ENCODE results near the gene PIANP.
A peak's percentile ranks its signal among the peaks of the same experiment; 100 is the strongest.
"Not testable (repeated sequence)": the region's sequence is repeated elsewhere in the genome, so short reads cannot be mapped to it uniquely, and the experiment has no call there.

The PIANP gene, protein sequence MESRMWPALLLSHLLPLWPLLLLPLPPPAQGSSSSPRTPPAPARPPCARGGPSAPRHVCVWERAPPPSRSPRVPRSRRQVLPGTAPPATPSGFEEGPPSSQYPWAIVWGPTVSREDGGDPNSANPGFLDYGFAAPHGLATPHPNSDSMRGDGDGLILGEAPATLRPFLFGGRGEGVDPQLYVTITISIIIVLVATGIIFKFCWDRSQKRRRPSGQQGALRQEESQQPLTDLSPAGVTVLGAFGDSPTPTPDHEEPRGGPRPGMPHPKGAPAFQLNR

DNA sequence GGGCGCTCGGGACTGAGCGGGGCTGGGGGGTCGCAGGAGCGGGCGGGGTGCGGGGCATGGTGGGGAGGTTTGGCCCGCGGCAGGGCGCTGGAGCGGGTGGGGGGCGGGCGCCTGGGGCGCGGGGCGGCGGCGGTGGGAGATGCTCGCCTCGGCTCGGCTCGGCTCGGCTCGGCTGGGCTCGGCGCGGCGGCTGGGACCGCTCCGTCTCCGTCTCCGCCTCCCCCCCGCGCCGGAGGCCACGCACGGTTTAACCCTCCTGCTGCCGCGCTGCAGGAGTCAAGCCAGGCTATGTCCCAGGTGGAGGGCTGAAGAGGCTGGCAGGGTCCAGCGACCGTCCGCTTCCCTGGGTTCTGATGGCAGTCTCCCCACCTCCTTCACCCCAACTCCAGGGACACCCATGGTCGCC, at the start of gene PIANP:
Gene PIANP (minus strand): TSS at position 170 of the 406 bp plus-strand sequence. CDS start 2,754 bp downstream, outside the sequence.
- H3K27me3 Mint-ChIP-seq: peaks cover 88% of the 10 kb centered on the region
- peak within 1 kb of the TSS; percentile 35 for H3K4me3 Mint-ChIP-seq
- no peaks in the 10 kb centered on the region for H3K36me3 Mint-ChIP-seq (ENCODE audit: low read depth)
- H3K9me3 Mint-ChIP-seq: no peaks in the 10 kb centered on the region
- no peak within 1 kb of the TSS for H3K27ac Mint-ChIP-seq
- peaks cover 39% of the 10 kb centered on the region for H3K4me1 Mint-ChIP-seq (ENCODE audit: low read depth)
- intact Hi-C loops (cut with micrococcal nuclease): no loop called here

DNA sequence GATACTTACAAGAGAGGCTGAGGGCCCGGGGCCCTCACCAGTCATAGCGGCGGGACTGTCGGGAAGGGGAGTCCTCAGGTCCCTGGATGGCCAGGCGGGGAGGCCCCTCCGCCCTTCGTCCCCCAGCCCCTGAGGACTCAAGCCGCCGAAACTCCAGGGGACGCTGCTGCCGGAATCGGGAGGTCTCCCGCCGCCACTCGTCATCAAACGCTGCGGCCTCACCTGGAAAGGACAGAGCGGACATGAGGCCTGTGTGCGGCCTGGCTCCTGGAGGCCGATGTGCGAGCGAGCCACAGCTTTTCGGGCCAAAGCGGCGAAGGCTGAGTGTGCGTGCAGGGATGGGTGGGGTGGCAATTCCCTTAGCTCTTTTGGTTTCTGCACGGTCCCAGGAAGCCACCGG, 48.1 kb upstream of the PIANP start:
- no peak overlapping the region for H3K4me3 Mint-ChIP-seq
- H3K9me3 Mint-ChIP-seq: no peaks in the 10 kb centered on the region
- peaks cover 70% of the 10 kb centered on the region for H3K36me3 Mint-ChIP-seq (ENCODE audit: low read depth)
- intact Hi-C loops (cut with micrococcal nuclease): no loop called here
- H3K27me3 Mint-ChIP-seq: no peaks in the 10 kb centered on the region
- H3K27ac Mint-ChIP-seq: no peak overlapping the region
- H3K4me1 Mint-ChIP-seq (ENCODE audit: low read depth): peaks cover 64% of the 10 kb centered on the region

DNA sequence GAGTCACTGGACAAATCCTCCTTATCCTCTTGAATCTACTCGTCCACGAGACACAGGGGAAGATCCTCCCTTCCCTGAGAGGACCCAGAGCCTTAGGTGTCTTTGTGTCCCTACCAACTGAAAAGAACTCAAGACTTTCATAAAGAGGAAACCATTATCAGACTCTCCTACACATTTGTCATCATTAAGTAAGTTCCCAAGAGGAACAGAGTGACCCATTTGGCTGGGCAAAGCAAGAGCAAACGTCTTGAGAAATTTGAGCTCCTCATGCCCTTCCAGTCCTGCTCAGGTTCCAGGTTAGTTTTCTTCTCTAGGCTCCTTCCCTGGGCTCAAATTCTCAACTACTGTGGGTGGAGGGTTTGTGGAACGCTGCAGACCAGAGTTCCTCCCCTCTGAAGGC, 46.6 kb upstream of the PIANP start:
- Mint-ChIP-seq H3K9me3 (no peaks in the 10 kb centered on the region), H3K27ac (peak overlapping the region; percentile 28), H3K27me3 (no peaks in the 10 kb centered on the region), H3K4me1 (ENCODE audit: low read depth) (peaks cover 52% of the 10 kb centered on the region), H3K4me3 (no peak overlapping the region), H3K36me3 (ENCODE audit: low read depth) (peaks cover 60% of the 10 kb centered on the region)
- intact Hi-C loops (cut with micrococcal nuclease): no loop called here

DNA sequence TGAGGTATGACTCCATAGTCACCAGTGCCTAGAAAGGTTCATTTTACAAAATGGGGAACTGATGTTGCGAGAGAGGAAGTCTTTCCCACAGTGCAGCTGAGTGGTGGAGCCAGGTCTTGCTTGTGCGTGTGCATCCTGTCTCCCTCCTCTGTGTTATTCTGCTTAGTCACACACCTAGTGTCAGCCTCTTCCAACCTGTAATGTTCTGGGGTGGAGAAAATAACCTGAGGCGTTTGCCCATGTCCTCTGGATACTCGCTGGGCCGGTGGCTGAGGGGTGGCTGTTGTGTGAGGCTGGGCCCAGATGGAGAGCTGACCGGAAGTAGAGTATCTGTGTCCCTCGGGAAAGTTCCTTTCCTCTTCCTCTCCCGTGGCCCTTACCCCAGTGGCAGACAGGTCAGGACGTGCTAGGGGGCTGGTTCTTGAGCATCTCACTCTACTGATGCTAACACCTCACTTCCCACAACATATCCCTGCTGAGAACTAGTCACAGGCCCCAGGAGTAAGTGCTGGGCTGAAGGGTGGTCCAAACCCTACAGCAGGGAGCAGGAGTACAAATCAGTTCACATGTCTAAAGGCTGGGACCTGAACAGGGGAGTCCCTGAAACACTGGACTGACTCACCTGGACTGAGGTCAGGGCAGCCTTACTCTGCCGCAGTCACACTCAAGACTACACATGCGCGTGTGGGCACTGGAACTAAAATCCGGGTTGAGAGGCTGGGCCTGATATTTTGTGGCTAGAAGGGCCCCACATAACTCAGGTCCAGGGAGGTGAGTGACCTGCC, 45.3 kb upstream of the PIANP start:
- intact Hi-C loops (cut with micrococcal nuclease): no loop called here
- H3K36me3 Mint-ChIP-seq (ENCODE audit: low read depth): peaks cover 48% of the 10 kb centered on the region
- H3K27me3 Mint-ChIP-seq: no peaks in the 10 kb centered on the region
- H3K27ac Mint-ChIP-seq: peak overlapping the region; percentile 62
- no peak overlapping the region for H3K4me3 Mint-ChIP-seq
- H3K4me1 Mint-ChIP-seq (ENCODE audit: low read depth): peaks cover 39% of the 10 kb centered on the region
- H3K9me3 Mint-ChIP-seq: no peaks in the 10 kb centered on the region

DNA sequence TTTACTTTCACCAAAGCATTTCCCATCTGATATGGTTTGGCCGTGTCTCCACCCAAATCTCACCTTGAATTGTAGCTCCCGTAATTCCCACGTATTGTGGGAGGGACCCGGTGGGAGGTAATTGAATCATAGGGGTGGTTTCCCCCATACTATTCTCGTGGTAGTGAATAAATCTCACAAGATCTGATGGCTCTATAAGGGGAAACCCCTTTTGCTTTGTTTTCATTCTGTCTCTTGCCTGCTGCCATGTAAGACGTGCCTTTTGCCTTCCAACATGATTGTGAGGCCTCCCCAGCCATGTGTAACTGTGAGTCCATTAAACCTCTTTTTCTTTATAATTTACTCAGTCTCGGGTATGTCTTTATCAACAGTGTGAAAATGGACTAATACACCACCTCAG, 42.7 kb upstream of the PIANP start:
- Mint-ChIP-seq H3K36me3 (ENCODE audit: low read depth) (peaks cover 22% of the 10 kb centered on the region), H3K4me1 (ENCODE audit: low read depth) (peaks cover 34% of the 10 kb centered on the region)
- H3K27me3 Mint-ChIP-seq; intact Hi-C loops (cut with micrococcal nuclease); H3K9me3 Mint-ChIP-seq; H3K27ac Mint-ChIP-seq; H3K4me3 Mint-ChIP-seq: not testable (repeated sequence)

DNA sequence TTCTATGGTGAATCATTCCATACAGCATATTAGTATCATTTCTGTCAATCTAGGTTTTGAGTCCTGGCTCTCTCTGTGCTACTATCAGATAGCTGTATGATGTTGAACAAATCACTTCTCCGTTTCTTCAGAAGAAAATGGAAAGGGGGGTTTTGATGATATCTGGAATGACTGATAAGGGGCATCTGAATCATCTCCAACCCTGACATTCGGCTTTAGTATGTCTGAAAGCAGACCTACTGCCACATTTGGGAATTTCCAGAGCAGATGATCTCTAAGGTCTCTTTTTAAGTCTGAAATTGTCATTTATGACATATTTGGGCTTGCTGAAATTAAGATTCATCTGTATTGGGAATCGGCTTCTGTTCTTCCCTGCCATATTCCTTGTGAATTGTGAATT, 42.2 kb upstream of the PIANP start:
- Mint-ChIP-seq H3K36me3 (ENCODE audit: low read depth) (peaks cover 17% of the 10 kb centered on the region), H3K27me3 (no peaks in the 10 kb centered on the region), H3K27ac (no peak overlapping the region), H3K9me3 (no peaks in the 10 kb centered on the region), H3K4me3 (no peak overlapping the region), H3K4me1 (ENCODE audit: low read depth) (peaks cover 30% of the 10 kb centered on the region)
- intact Hi-C loops (cut with micrococcal nuclease): no loop called here

DNA sequence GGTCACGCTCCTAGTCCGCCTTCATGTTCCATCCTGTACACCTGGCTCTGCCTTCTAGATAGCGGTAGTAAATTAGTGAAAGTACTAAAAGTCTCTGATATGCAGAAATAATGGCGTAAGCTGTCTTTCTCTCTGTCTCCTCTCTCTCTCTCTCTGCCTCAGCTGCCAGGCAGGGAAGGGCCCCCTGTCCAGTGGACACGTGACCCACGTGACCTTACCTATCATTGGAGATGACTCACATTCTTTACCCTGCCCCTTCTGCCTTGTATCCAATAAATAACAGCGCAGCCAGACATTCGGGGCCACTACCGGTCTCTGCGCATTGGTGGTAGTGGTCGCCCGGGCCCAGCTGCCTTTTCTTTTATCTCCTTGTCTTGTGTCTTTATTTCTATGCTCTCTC, 41.5 kb upstream of the PIANP start:
- H3K27ac Mint-ChIP-seq; H3K4me3 Mint-ChIP-seq; H3K36me3 Mint-ChIP-seq (ENCODE audit: low read depth); H3K27me3 Mint-ChIP-seq; H3K9me3 Mint-ChIP-seq; intact Hi-C loops (cut with micrococcal nuclease): not testable (repeated sequence)
- peaks cover 22% of the 10 kb centered on the region for H3K4me1 Mint-ChIP-seq (ENCODE audit: low read depth)

DNA sequence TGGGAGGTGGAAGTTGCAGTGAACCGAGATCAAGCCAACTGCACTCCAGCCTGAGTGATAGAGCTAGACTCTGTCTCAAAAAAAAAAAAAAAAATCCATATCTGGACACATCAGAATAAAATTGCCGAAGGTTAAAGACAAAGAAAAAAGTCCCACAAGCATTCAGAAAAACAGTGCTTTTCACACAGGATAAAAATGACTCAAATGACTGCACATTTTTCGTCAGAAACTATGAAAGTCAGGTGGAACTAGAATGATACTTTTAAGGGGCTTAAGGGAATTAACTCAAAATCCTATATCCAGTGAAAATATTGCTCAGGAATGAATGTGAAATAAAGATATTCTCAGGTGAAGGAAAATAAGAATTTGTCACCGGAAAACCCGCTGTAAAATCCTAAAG, 36.1 kb upstream of the PIANP start:
- H3K36me3 Mint-ChIP-seq (ENCODE audit: low read depth): peaks cover 48% of the 10 kb centered on the region
- intact Hi-C loops (cut with micrococcal nuclease): loop anchor here (5.0 kb wide), 1 partner anchor 91 kb away; the partner anchor contains the start of gene P3H3
- H3K9me3 Mint-ChIP-seq: no peaks in the 10 kb centered on the region
- peaks cover 5% of the 10 kb centered on the region for H3K4me1 Mint-ChIP-seq (ENCODE audit: low read depth)
- no peak overlapping the region for H3K4me3 Mint-ChIP-seq
- H3K27ac Mint-ChIP-seq: no peak overlapping the region
- H3K27me3 Mint-ChIP-seq: no peaks in the 10 kb centered on the region

DNA sequence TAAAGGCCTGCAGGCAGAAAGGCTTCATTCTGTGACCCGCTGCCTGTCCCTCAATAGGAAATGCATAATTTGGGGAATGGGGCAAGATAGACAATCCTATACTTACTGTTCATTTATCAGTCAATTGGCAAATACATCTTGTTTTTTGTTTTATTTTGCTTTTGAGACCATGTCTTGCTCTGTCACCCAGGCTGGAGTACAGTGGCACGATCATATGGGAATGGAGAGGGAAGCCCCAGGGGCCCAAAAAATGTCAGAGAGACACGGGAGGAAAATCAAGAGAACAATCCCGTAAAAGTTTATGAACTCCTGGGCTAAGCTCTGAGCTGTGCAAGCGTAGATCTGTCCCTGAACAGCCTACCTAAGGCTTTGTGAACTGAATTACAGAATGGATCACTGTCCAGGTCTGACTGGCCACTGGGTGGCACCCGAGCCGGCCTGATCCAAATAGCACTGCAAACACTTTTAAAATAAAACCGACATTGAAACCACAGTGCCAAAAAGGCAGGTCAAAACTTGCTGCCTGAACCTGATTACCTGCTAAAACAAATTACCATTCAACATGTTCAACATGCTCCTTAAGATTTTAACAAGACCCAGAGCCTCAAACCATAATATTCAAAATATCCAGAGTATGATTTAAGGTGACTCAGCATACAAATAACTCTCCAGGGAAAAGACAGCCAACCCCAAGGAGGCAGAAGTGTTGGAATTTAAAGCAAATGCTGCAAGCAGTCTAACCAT, 35.0 kb upstream of the PIANP start:
- H3K4me1 Mint-ChIP-seq (ENCODE audit: low read depth): peaks cover 5% of the 10 kb centered on the region
- H3K27me3 Mint-ChIP-seq: no peaks in the 10 kb centered on the region
- intact Hi-C loops (cut with micrococcal nuclease): loop anchor here (1.0 to 5.0 kb wide), 2 partner anchors 44 to 92 kb away; partner anchors contain the start of gene P3H3
- no peaks in the 10 kb centered on the region for H3K9me3 Mint-ChIP-seq
- no peak overlapping the region for H3K4me3 Mint-ChIP-seq
- peaks cover 60% of the 10 kb centered on the region for H3K36me3 Mint-ChIP-seq (ENCODE audit: low read depth)
- H3K27ac Mint-ChIP-seq: peak overlapping the region; percentile 41

DNA sequence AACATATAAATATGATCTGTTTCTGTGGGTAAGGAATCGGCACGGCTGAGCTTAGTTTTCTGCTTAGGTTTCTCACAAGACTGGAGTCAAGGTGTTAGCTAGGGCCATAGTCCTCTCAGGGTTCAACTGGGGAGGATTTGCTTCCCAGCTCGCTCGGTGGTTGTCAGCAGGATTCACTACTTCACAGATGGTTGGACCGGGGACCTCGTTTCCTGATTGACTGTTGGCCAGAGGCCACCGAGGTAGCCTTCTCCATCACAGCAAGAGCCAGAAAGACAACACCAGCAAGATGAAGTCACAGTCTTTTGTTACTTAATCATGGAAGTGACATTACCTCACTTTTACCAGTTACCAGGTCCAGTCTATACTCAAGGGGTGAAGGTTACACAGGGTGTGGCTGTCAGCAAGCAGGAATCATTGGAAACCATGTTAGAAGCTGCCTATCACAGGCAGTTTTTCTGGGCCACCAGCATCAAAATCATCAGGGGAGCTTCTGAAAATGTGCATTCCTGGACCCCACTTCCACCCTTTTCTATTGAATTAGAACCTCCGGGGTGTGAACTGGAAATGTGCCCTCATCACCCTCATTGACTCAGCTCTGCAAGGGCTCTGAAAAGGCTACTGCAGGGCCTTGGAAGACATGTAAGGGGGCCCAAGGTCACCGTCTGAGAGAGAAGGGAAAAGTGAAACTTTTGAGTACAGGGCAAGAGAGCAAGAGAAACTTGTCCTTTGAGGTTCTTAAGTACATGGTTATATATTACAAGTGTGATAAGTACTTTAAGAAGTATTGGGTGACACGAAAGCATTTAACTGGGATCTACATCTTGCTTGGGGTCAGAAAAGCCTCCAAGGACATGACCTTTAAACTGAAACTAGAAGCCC, 34.1 kb upstream of the PIANP start:
- intact Hi-C loops (cut with micrococcal nuclease): loop anchor here (1.0 to 5.0 kb wide), 2 partner anchors 45 to 93 kb away; partner anchors contain the start of gene P3H3
- H3K4me3 Mint-ChIP-seq: no peak overlapping the region
- peaks cover 68% of the 10 kb centered on the region for H3K36me3 Mint-ChIP-seq (ENCODE audit: low read depth)
- no peaks in the 10 kb centered on the region for H3K27me3 Mint-ChIP-seq
- no peak overlapping the region for H3K27ac Mint-ChIP-seq
- H3K9me3 Mint-ChIP-seq: no peaks in the 10 kb centered on the region
- peaks cover 8% of the 10 kb centered on the region for H3K4me1 Mint-ChIP-seq (ENCODE audit: low read depth)

DNA sequence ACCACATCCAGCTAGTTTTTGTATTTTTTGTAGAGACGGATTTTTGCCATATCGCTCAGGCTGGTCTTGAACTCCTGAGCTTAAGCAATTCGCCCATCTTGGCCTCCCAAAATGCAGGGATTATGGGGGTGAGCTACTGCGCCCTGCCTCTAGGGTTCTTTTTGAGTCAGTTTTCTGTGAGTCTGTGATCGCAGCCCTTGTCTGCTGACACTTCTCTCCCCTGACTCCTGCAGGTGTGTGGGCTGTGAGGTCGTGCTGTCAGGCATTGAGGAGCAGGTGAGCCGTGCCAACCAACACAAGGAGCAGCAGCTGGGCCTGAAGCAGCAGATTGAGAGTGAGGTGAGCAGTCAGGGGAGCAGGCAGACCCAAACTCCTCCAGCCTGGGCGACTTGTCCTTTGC, 29.6 kb upstream of the PIANP start:
- Mint-ChIP-seq H3K36me3 (ENCODE audit: low read depth) (peaks cover 91% of the 10 kb centered on the region), H3K27ac (no peak overlapping the region), H3K4me1 (ENCODE audit: low read depth) (peaks cover 26% of the 10 kb centered on the region)

DNA sequence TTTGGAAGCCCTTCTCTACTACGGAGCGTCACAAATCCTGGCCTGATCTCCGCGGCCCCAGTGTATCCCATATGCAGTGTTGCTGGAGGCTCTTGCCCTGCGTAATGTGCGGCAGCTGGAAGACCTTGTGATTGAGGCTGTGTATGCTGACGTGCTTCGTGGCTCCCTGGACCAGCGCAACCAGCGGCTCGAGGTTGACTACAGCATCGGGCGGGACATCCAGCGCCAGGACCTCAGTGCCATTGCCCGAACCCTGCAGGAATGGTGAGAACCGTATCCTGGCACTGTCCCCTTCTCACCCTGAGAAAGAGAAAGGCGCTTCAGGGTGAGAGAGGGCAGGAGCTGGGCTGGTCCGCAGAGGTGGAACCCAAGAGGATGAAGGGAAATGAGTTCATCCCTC, 28.6 kb upstream of the PIANP start:
- Mint-ChIP-seq H3K36me3 (ENCODE audit: low read depth) (peaks cover 85% of the 10 kb centered on the region), H3K9me3 (no peaks in the 10 kb centered on the region), H3K4me1 (ENCODE audit: low read depth) (peaks cover 32% of the 10 kb centered on the region), H3K27me3 (no peaks in the 10 kb centered on the region), H3K27ac (no peak overlapping the region), H3K4me3 (no peak overlapping the region)
- intact Hi-C loops (cut with micrococcal nuclease): no loop called here

More for the DNA sequence above, 29.6 kb upstream of the PIANP start:
- H3K9me3 Mint-ChIP-seq: no peaks in the 10 kb centered on the region
- no peaks in the 10 kb centered on the region for H3K27me3 Mint-ChIP-seq
- H3K4me3 Mint-ChIP-seq: no peak overlapping the region
- intact Hi-C loops (cut with micrococcal nuclease): no loop called here

DNA sequence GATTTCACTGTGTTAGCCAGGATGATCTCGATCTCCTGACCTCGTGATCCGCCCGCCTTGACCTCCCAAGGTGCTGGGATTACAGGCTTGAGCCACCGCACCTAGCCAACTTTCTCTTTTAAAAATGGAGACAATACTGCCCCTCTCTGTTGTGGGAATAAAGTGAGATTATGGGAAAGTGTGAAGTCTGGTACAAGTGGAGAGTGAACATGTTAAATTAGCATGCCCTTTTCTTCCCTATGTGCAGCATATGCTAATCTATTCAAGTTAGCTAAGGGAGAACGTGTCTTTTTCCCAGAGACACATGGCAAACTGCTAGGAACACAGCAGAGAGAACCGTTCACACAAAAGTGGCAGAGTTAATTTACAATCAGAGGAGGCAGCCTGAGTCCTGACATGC, 24.7 kb upstream of the PIANP start:
- H3K9me3 Mint-ChIP-seq: no peaks in the 10 kb centered on the region
- H3K4me3 Mint-ChIP-seq: no peak overlapping the region
- intact Hi-C loops (cut with micrococcal nuclease): no loop called here
- H3K36me3 Mint-ChIP-seq (ENCODE audit: low read depth): peaks cover 58% of the 10 kb centered on the region
- H3K27ac Mint-ChIP-seq: no peak overlapping the region
- H3K4me1 Mint-ChIP-seq (ENCODE audit: low read depth): peaks cover 38% of the 10 kb centered on the region
- no peaks in the 10 kb centered on the region for H3K27me3 Mint-ChIP-seq

All from dendritic cell treated with granulocyte-macrophage colony-stimulating factor and Interleukin-4, amounts not matched to agents 40 ng/mL and 50 ng/mL, for 4 days (primary cell).